ENCODE data around the gene GDF3. TPM values are rescaled to one million over a fixed set of nuclear protein-coding genes. Genes with fewer than 3 reads are reported as not detected.
"Not testable (repeated sequence)": the region's sequence is repeated elsewhere in the genome, so short reads cannot be mapped to it uniquely, and the experiment has no call there.

Gene GDF3
- not detected for total RNA-seq

GRCh38 chr12:7695566-7696197 is at the start of gene GDF3:
Gene GDF3, minus strand, starts transcription at chr12:7695775. Its CDS starts 47 bp downstream, at chr12:7695728.
- DNase-seq, result peak; percentile 11

- DNase-seq, result no peak
Observed at GRCh38 chr12:7732993-7733392, 37.4 kb upstream of the GDF3 start.

- DNase-seq, result no peak
Observed at GRCh38 chr12:7731486-7731885, 35.9 kb upstream of the GDF3 start.

GRCh38 chr12:7730984-7731383 is 35.4 kb upstream of the GDF3 start:
- DNase-seq, result not testable (repeated sequence)

GRCh38 chr12:7729746-7730145 is 34.2 kb upstream of the GDF3 start:
- DNase-seq, result peak; percentile 6

GRCh38 chr12:7723926-7724325 is 28.4 kb upstream of the GDF3 start:
- no peak for DNase-seq

GRCh38 chr12:7719946-7720730 is 24.6 kb upstream of the GDF3 start:
- DNase-seq, result no peak

GRCh38 chr12:7716381-7716780 is 20.8 kb upstream of the GDF3 start:
- no peak for DNase-seq

- DNase-seq, result no peak
Observed at GRCh38 chr12:7712841-7713442, 17.4 kb upstream of the GDF3 start.

GRCh38 chr12:7711133-7711532 is 15.6 kb upstream of the GDF3 start, which contains the start of gene DPPA3:
Gene DPPA3, plus strand, starts transcription at chr12:7711433. Its CDS starts 138 bp downstream, at chr12:7711571.
- no peak for DNase-seq

- no peak for DNase-seq
Observed at GRCh38 chr12:7709969-7710675, 14.5 kb upstream of the GDF3 start.

GRCh38 chr12:7705846-7706245 is 10.3 kb upstream of the GDF3 start:
- no peak for DNase-seq

- no peak for DNase-seq
Observed at GRCh38 chr12:7695237-7695560, 376 bp downstream of the GDF3 start.

- no peak for DNase-seq
Observed at GRCh38 chr12:7694556-7695236, 879 bp downstream of the GDF3 start.

- DNase-seq, result no peak
Observed at GRCh38 chr12:7693793-7694192, 1.8 kb downstream of the GDF3 start.

- no peak for DNase-seq
Observed at GRCh38 chr12:7681535-7681934, 14.0 kb downstream of the GDF3 start.

GRCh38 chr12:7679251-7680045 is 16.1 kb downstream of the GDF3 start:
- no peak for DNase-seq

GRCh38 chr12:7678744-7679143 is 16.8 kb downstream of the GDF3 start:
- DNase-seq, result no peak

- peak; percentile 31 for DNase-seq
Observed at GRCh38 chr12:7677432-7677888, 18.1 kb downstream of the GDF3 start.

GRCh38 chr12:7675455-7675854 is 20.1 kb downstream of the GDF3 start:
- DNase-seq, result not testable (repeated sequence)

- no peak for DNase-seq
Observed at GRCh38 chr12:7668171-7668570, 27.4 kb downstream of the GDF3 start.
